Measurements from ENCODE around the gene DSCAML1. TPM values are rescaled to one million over a fixed set of nuclear protein-coding genes. Genes with fewer than 3 reads are reported as not detected.

DSCAML1 gene
- total and polyA plus RNA-seq, 9 of the 15 experiments (the other 6 are each of a cell fraction or from before 2014, with no cell fraction given): not detected

- Histone ChIP-seq H4K20me1 (replicated peaks; ENCODE audit: control insufficient read depth, insufficient read depth, low read length) (no peaks in the 10 kb centered on the region), H3K4me1 (replicated peaks in 1 of 2; ENCODE audit: control insufficient read depth in 2 of 2, insufficient read depth in 2 of 2, low read length in 2 of 2) (peaks cover 0 to 8% of the 10 kb centered on the region in 2 experiments; a peak in 1 of 5 replicates), H3K27me3 (ENCODE audit: control insufficient read depth in 2 of 2, insufficient read depth in 2 of 2, low read length in 2 of 2) (peaks cover 0 to 5% of the 10 kb centered on the region in 2 experiments; a peak in 1 of 5 replicates), H3K4me2 (ENCODE audit: insufficient read depth, low read length) (no peak overlapping the region), H3K4me3 (no peak overlapping the region), H3K9me1 (ENCODE audit: control insufficient read depth, insufficient read depth, low read length) (no peaks in the 10 kb centered on the region), H3K36me3 (ENCODE audit: control insufficient read depth, insufficient read depth, low read length) (no peaks in the 10 kb centered on the region), H2AFZ (ENCODE audit: low read depth, low read length) (no peak overlapping the region), H3K9me3 (replicated peaks; ENCODE audit: control insufficient read depth, insufficient read depth, low read depth, low read length) (peaks cover 2% of the 10 kb centered on the region; the same call in 1 of the 2 replicates), H3K9ac (ENCODE audit: insufficient read depth in 1 of 2, low read depth in 2 of 2, low read length in 2 of 2) (no peak overlapping the region), H3K79me2 (ENCODE audit: control insufficient read depth, insufficient read depth, low read length) (no peaks in the 10 kb centered on the region), H3K27ac (ENCODE audit: extremely low read depth, low read depth, low read length) (no peak overlapping the region)
- no peak for ATAC-seq
- CTCF ChIA-PET (ENCODE audit: low intra/inter-chr PET ratio): no interaction called here
- 49% methylated on average over 6 of the region's 6 CpGs for WGBS (ENCODE audit: insufficient coverage, low coverage, missing lambda C conversion rate)
- no TSS peak for BruUV-seq (replicated peaks)
- POLR2A ChIA-PET: no interaction called here
- FAIRE-seq: no peak
- intact Hi-C loops (cut with micrococcal nuclease): no loop called here
- no peak for DNase-seq (ENCODE audit: extremely low read depth in 1 of 4, low spot score in 3 of 4)
- in situ Hi-C loops (cut with MboI): no loop called here
- TF ChIP-seq SLC30A9 (CRISPR knock-in tag; IDR thresholded peaks at IDR 0.05) (no peak), REST (IDR thresholded peaks at IDR 0.05; ENCODE audit: borderline replicate concordance) (no peak), REST (CRISPR knock-in tag; IDR thresholded peaks at IDR 0.05; ENCODE audit: low read depth) (no peak), BCL6 (CRISPR knock-in tag; IDR thresholded peaks at IDR 0.05) (no peak), RREB1 (CRISPR knock-in tag; IDR thresholded peaks at IDR 0.05) (no peak), ZNF766 (CRISPR knock-in tag; conservative IDR thresholded peaks at IDR 0.05) (no peak)
Observed at GRCh38 chr11:117407016-117407415, 390.0 kb downstream of the DSCAML1 start.

Data from K562 (cell line).